Loucy (cell line): ENCODE measurements around the gene TKT.

ENCODE experiments used
- CTCF ChIP-seq: fragments of 200-600 bp; sonication (generic); conservative IDR thresholded peaks from 2 replicates; pipeline ENCODE4 v1.5.1; 2014; ENCODE audit warnings: mild to moderate bottlenecking, antibody characterized with exemption, low read length
- EZH2phosphoT487 ChIP-seq: fragments of 200-600 bp; IDR thresholded peaks from 2 replicates; pipeline ENCODE4 v1.6.1; 2018; ENCODE audit warnings: antibody characterized with exemption, mild to moderate bottlenecking, moderate library complexity, borderline replicate concordance

GRCh38 chr3:53185761-53186465, 69.9 kb downstream of the TKT start:
- TF ChIP-seq CTCF (no peak), EZH2phosphoT487 (no peak)
